ENCODE measurements around the gene AGFG2. TPM values are rescaled to one million over a fixed set of nuclear protein-coding genes. Genes with fewer than 3 reads are reported as not detected.

The AGFG2 gene
- total RNA-seq, 1 experiment from 2014 or later: 11.9 TPM

DNA sequence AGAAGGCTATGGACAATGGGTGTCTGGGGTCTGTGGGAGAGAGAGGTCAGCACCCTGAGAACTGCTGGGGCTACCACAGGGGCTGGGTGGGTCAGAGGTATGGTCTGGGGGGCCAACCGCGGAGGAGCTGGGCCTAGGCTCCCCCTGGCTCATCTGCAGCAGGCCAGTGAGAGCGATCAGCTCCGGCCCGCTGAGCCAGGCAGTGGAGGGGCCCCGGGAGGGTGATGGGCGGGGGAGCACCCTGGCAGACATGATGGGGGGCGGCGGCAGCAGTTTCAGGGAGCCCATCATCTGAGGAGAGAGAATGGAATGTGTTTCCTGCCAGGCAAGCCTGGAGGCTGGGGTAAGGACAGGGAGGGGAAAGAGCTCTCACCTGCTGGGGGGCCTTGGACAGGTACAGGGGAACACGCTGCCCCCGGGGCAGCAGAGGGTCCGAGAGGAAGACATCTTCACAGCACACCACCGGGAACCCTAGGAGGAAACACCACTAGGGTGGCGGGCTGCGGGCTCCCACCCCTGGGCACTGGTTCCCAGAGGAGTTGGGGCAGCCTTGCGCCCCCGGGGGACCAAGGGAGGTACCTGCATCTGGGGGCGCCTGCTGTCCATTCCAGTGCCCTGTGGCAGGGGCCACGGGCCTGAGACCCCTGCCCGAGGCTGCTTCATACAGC, 33.4 kb downstream of the AGFG2 start:
- no peak for DNase-seq (ENCODE audit: unreplicated experiment)
- TF ChIP-seq CTCF (IDR thresholded peaks at IDR 0.05; ENCODE audit: unreplicated experiment): no peak
- Mint-ChIP-seq H3K9me3 (ENCODE audit: unreplicated experiment) (no peaks in the 10 kb centered on the region), H3K27me3 (ENCODE audit: insufficient read depth, unreplicated experiment) (no peaks in the 10 kb centered on the region), H3K4me3 (ENCODE audit: unreplicated experiment) (no peak overlapping the region), H3K36me3 (ENCODE audit: insufficient read depth, unreplicated experiment) (peaks cover 14% of the 10 kb centered on the region), H3K4me1 (ENCODE audit: insufficient read depth, unreplicated experiment) (no peaks in the 10 kb centered on the region), H3K27ac (ENCODE audit: low read depth, unreplicated experiment) (no peak overlapping the region)
- no TSS peak for BruUV-seq (replicated peaks)
- POLR2A ChIA-PET: interaction anchor here (0.7 to 1.3 kb wide), 2 partner anchors 14 to 30 kb away, joined by 3 to 5 read pairs; partner anchors contain the start of genes FBXO24 and LRCH4
- CTCF ChIA-PET: interaction anchor here (0.6 to 2.6 kb wide), 2 partner anchors 8 to 12 kb away, joined by 3 to 14 read pairs; no protein-coding TSS in a partner anchor
- intact Hi-C loops (cut with micrococcal nuclease): no loop called here

DNA sequence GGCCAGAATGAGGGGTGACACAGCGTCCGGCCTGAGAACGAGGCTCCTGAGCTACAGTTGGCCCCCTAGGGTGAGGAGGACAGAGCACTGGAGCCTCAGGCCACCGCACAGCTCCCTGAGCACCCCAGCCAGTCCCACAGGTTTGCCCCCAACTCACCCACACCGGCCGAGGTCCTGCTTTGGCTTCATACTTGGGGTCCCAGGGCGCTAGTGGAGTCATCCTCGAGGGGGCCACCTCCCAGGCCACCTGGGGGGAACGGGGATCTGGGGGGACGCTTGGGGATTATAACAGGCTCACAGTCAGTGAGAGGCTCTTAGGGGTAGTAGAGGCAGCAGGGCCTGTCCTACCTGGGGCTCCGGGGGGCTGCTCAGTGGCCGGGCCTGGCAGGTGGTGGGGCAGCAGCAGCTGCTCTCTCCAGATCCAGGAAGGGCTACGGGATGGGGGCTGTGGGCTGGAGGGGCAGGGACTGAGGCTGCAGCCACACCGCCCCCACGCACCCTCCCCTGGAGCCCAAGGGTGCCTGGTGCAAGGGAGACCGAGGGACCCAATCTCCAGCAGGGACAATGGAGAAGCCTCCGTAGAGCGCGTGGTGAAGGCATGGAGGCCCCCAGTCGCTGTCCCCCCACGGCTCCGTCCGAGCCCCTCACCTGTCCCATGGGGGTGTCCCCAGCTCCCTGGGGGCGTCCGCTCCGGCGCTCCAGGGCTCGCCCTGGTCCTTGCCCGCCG, 34.1 kb downstream of the AGFG2 start:
- POLR2A ChIA-PET: interaction anchor here (0.7 to 1.3 kb wide), 2 partner anchors 13 to 31 kb away, joined by 3 to 5 read pairs; partner anchors contain the start of genes FBXO24 and LRCH4
- BruUV-seq (replicated peaks): no TSS peak
- H3K4me3 Mint-ChIP-seq (ENCODE audit: unreplicated experiment): no peak overlapping the region
- intact Hi-C loops (cut with micrococcal nuclease): no loop called here
- no peaks in the 10 kb centered on the region for H3K27me3 Mint-ChIP-seq (ENCODE audit: insufficient read depth, unreplicated experiment)
- no peak overlapping the region for H3K27ac Mint-ChIP-seq (ENCODE audit: low read depth, unreplicated experiment)
- TF ChIP-seq CTCF (IDR thresholded peaks at IDR 0.05; ENCODE audit: unreplicated experiment): no peak
- no peaks in the 10 kb centered on the region for H3K9me3 Mint-ChIP-seq (ENCODE audit: unreplicated experiment)
- DNase-seq (ENCODE audit: unreplicated experiment): no peak
- H3K4me1 Mint-ChIP-seq (ENCODE audit: insufficient read depth, unreplicated experiment): no peaks in the 10 kb centered on the region
- H3K36me3 Mint-ChIP-seq (ENCODE audit: insufficient read depth, unreplicated experiment): peaks cover 14% of the 10 kb centered on the region
- CTCF ChIA-PET: interaction anchor here (0.6 to 2.6 kb wide), 2 partner anchors 9 to 13 kb away, joined by 3 to 14 read pairs; no protein-coding TSS in a partner anchor

DNA sequence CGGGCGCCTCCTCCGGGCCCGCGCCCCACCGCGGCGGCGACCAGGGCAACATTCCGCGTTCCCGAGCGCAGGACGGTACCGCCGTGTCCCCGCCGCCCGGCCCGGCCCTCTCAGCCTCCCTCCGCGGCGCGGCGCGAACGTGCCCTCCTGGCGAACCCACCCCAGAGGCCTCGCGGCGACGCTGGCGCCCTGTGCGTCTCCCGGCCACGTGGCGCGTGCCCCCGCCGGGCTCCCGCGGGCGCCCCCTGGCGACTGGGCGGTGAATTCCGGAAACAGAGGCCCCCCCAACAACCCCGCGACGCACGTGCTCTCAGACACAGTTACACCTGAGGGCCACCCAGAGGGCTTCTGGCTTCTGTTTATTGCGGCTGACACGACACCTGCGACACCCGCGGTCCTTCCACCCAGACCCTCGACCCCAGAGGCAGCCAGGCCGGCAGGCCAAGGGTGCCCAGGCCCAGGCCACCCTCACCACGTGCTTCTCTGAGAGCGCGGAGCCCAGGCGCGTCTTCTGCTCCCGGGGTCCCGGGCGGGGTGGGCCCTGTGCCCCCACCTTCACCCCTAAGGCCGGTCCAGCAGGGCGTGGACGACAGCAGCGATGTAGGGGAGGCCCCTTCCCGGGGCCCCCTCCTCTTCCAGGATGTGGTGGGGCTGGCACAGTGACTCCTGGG, 34.8 kb downstream of the AGFG2 start, which contains the start of gene SAP25:
TSS of gene SAP25 (minus strand) at position 210 of the 671 bp plus-strand sequence. CDS start at position 52, 158 bp downstream.
- POLR2A ChIA-PET: interaction anchor here (0.5 kb wide), 1 partner anchor 12 kb away, joined by 3 read pairs; the partner anchor contains the start of genes FBXO24 and LRCH4
- intact Hi-C loops (cut with micrococcal nuclease): no loop called here
- BruUV-seq (replicated peaks): no TSS peak
- no peak for TF ChIP-seq CTCF (IDR thresholded peaks at IDR 0.05; ENCODE audit: unreplicated experiment)
- no peaks in the 10 kb centered on the region for H3K9me3 Mint-ChIP-seq (ENCODE audit: unreplicated experiment)
- H3K4me3 Mint-ChIP-seq (ENCODE audit: unreplicated experiment): no peak within 1 kb of the TSS
- CTCF ChIA-PET: interaction anchor here (1.3 kb wide), 1 partner anchor 104 kb away, joined by 3 read pairs; no protein-coding TSS in a partner anchor
- DNase-seq (ENCODE audit: unreplicated experiment): no peak
- H3K27ac Mint-ChIP-seq (ENCODE audit: low read depth, unreplicated experiment): no peak within 1 kb of the TSS
- no peaks in the 10 kb centered on the region for H3K4me1 Mint-ChIP-seq (ENCODE audit: insufficient read depth, unreplicated experiment)
- peaks cover 16% of the 10 kb centered on the region for H3K36me3 Mint-ChIP-seq (ENCODE audit: insufficient read depth, unreplicated experiment)
- H3K27me3 Mint-ChIP-seq (ENCODE audit: insufficient read depth, unreplicated experiment): no peaks in the 10 kb centered on the region

Data from MCF 10A (cell line).